Stimulated activated CD8-positive, alpha-beta memory T cell treated with anti-CD3 and anti-CD28 coated beads, Interleukin-7, amount 100 ng/mL, for 48 hours (primary cell): ENCODE measurements around the gene CABP4.
"Not testable (repeated sequence)": the region's sequence is repeated elsewhere in the genome, so short reads cannot be mapped to it uniquely, and the experiment has no call there.

ENCODE experiments used
- DNase-seq, 2 donors: peaks; one replicate each; pipeline ENCODE4 v3.0.0-alpha.2; 2020; ENCODE audit warnings: low read depth in 1 of 2; ENCODE audit errors: extremely low read depth in 1 of 2

The CABP4 gene

GRCh38 chr11:67452141-67452952 is 2.8 kb upstream of the CABP4 start, which contains the start of gene GPR152:
TSS of gene GPR152 (minus strand) at chr11:67452729. CDS start at chr11:67452724, 5 bp downstream.
- DNase-seq = no peak

DNA sequence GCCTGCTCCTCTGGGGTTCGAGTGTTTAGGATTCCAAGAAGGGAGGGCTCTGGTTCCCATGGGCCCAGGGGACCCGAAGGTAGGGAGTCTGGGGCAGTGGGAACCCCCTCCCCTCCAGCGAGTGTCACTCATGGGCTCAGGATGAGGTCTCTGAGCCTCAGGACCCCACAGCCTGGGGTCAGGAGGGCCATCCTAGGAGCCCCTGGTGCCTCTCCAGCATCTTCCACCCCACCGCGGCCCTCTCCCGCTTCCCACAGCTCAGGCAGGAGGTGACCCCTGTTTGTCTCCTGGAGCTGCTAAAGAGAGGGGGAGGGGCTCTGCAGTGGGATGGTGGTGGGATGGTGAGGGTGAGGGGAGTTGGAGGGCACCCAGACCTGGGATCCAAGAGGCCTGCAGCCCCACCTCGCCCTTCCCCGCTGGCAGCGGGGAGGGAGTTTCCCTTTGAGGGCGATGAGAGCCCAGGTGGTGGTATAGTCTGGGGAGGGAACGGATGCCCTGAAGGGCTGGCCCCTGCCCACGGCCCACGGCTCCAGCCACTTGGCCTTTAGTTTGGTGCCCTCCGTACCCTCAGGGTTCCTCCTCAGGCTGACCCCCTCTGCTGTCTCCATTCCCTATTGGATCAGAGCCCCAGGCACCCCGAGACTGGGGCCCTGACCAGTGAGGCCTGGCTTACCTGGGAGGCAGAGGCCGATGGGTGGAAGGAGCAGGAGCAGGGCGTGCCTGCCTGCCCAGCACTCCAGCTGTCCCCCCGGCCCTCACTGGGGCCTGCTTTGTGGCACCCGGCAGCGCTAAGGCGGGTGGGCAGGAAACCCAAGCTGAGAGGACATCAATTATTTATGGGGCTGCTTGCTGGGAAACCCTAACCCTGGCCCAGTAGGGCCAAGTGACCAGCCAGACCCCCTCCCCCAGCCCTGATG is 1.1 kb upstream of the CABP4 start:
- no peak for DNase-seq

DNA sequence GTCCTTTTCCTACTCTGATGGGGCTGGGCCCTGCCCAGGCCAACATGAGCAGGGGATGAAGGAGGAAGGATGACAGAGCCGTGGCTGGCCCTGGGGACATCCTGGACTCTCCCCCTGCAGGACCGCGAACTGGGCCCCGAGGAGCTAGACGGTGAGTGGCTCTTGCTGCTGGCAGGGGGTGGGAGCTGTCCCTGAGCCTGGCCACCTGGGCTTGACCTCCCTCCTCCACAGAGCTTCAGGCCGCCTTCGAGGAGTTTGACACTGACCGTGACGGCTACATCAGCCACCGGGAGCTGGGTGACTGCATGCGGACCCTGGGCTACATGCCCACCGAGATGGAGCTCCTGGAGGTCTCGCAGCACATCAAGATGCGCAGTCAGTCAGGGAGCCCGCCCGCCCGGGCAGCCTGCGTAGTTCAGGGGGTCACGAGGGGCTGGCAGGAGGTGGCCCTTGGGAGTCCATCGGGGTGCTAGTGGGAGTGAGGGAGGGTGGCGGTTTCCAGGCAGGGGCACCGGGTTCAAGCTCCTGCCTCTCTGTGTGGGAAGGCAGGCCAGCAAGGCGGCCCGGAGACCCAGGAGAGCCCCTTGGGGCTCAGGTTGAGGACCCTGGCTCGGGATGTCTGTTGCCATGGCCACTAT is 1.0 kb downstream of the CABP4 start:
- no peak for DNase-seq

DNA sequence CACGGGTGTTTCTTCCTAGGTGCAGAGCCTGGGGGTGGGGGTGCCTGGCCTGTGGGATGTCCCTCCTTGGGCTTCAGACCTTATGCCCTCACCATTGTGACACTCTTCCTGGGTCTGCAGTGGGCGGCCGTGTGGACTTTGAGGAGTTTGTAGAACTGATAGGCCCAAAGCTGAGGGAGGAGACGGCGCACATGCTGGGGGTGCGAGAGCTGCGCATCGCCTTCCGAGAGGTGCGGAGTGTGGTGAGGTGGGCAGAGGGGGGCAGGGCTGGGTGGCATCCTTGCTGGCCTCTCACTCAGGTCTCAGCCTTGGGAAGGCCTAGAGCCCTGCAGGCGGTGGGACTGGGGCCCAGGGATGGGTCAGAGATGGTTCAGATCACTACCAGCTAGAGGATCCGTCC is 2.3 kb downstream of the CABP4 start:
- DNase-seq = no peak

DNA sequence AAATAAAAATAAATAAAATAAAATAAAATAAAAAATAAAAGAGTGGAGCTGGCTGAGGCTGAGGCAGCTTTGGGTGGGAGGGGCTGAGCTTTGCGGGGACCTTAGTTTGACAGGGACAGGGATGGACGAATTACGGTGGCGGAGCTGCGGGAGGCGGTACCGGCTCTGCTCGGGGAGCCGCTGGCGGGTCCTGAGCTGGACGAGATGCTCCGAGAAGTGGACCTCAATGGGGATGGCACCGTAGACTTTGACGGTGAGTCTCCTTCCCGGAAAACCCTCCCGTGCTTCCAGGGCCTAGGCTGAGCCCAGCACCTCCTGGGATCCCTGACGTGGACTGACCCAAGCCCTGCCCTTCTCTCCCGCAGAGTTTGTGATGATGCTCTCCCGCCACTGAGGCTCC is 3.1 kb downstream of the CABP4 start:
- no peak for DNase-seq

DNA sequence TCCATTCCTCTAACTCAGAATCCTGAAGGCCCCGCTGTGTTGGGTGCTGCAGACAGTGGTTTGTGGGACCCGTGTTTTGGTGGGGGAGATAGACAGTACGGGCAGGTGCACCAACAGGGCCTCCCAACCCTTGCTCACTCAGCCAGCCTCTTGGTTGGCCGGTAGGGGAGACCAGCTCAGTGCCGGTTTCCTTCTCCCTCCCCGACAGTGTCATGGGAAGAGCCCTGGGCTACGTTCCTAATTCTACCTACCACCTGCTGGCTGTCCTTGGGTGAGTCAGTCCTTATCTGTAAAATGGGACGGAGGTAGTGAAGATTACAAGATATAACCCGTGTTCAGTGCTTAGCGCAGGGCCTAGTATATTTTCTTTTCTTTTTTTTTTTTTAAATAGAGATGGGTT is 8.0 kb downstream of the CABP4 start:
- no peak for DNase-seq

DNA sequence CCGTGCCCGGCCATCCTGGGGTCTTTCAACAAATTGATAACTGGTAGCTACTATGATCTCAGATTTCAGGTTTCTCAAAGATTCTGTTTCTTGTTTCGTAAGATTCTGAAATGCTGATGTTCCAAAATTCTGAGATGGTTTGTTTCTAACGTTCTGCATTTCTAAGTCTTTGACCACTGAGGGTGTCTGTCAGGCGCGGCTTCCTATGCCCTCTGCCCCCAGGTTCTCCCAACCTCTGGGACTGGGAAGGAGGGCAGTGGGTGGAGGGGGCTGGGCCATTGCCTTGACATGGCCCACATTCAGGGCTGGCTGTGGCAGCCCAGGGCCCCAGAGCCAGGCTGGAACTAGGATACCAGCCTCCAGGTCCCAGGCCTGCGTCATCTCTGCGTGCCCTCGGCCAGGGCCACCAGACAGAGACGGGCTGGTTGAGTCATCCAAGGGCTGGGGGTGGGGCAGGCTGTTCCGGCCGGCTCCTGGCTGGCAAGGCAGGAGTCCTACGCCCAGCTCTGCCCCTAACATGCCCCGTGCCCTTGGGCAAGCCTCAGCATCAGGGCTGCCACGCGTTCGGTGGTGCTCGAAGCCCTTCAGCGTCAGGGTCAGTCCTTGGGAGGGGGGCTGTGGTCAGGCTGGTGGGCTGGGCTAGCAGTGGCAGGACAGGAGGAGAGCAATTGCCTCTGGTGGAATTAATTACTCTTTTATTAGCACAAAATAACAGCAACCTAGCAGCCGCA is 8.7 kb downstream of the CABP4 start:
- no peak for DNase-seq

DNA sequence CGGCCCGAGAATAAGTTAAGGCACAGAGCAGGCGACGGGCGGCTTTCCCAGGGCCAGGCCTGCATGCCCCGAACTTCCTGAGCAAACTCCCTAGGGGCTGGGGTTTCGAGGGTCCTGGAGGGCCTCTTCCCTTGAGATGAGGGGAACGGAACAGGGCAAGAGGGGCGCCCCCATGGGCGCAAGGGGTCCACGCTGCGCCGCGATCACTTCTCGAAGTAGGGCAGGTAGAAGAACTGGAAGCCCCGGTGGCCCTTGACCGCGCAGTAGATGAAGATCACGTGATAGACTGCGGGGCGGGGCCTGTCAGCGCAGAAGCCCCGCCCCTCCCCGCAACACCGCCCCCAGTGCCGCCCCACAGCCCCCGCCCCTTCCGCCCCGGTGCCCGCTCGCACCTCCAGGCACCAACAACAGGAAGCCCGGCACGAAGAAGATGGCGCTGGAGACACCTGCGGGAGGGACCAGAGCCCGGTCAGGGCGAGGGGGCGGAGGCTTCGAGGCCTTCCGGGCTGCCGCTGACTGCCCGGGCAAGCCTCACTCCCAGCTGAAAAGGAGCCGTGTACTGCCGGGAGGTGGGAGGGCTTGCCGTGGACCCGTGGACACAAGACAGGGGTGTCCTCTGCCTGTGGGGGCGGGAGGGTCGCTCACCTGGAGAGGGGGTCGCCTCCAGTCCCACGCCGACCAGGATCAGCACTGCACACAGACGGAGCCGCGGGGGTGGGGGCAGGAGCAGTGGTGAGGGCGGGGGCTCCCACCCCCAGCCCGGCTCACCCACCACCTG is 9.4 kb downstream of the CABP4 start:
- peak; percentile 84 to 91 for DNase-seq

GRCh38 chr11:67465189-67465510 is 10.0 kb downstream of the CABP4 start:
- no peak for DNase-seq

DNA sequence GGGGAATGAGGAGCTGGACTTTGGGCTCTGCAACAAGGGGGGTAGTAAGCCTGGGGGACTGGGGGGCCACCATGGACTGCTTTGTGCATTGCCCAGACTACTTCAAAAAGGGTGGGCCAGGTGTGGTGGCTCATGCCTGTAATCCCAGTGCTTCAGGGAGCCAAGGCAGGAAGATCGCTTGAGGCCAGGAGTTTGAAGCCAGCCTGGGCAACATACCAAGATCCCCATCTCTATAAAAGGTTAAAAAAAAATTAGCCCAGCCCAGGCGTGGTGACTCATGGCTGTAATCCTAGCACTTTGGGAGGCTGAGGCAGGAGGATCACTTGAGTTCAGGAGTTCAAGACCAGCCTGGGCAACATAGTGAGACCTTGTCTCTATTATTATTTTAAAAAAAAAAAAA is 10.4 kb downstream of the CABP4 start:
- not testable (repeated sequence) for DNase-seq

- no peak for DNase-seq
Observed at GRCh38 chr11:67466367-67466766, 11.2 kb downstream of the CABP4 start.

DNA sequence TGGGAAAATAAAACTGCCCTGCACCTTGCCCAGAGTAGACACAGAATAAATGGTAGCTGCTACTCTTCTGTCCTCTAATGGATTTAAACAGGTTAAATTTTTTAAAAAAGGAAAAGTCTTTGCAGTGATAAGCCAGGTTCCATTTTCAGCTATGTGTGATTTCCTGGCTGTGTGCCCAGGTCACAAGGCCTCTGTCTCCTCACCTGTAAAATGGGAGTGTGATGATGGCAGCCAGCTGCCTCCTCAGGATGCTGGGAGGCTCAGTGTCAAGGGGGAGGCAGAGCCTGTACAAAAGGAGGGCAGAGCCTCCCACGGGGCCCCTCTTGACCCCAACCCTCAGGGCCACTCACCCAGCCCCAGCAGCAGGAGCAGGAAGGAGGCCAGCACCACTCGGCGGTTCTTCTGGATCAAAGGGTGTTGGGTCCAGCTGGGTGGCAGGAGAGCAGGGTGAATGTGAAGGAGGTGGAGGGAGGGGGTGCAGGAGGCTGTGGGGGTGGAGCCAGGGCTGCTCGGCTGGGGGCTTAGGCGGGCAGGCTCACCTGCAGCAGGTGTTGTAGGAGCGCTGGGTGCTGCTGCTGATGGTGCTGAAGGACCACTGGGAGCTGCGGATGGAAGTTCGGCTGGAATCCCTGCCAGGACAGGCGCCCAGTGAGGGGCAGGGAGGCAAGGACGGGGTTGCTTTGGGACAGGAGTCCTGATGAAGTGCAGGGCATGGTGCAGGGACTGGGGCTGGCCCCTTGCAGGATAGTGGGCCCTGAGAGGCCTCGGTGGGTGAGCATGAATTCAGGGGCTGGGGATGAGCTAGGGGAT is 12.0 kb downstream of the CABP4 start:
- no peak for DNase-seq

GRCh38 chr11:67468056-67468455 is 12.9 kb downstream of the CABP4 start:
- no peak for DNase-seq

DNA sequence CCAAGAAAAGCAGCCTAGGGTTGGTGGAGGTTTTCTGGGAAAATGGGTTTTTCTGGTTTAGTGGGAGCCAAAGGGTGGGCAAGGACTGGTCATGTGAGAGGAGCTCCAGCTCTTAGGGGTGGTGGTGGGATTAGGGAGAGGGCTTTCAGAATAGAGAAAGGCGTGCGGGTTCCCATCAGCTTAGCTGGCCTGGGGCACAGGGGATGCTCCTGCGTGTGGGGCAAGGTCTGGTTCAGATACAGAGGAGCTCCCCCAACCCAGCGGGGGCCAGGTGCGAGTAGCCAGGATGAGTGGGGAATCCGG is 13.3 kb downstream of the CABP4 start:
- DNase-seq = no peak

DNA sequence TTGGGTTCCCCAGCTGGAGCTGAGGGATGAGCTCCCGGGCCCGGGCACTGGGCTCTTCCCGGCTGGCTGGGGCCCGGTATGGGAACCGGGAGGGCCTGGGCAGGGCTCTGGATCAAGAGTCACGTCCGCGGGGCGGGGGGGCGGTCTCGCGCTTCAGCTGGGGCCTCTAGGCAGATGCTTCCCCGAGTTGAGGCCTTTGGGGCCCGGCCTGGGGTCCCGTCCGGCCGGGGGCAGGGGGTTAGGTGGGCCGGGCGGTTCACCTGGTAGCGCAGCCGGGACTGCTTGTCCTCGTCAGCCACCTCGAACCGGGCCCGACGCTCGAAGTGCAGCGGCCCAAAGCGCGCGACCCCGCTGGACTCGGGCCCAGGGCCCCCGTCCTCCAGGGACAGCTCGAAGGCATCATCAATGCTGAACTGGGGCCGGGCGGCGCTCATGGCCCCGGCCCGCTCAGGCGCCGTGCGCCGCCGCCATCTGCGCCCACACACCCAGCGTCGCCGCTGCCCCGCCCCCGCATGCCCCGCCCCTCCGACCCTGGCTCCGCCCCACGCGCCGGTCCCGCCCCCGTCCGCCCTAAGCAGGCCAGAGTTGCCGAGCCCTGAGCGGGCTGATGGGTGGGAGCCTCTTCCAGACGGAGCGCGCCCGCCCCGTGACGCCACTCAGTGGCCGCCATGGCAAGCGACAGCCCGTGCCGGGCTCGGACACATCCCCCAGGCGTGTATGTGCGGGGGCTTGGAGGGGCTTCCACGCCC is 13.8 kb downstream of the CABP4 start, which contains the start of gene TMEM134:
Gene TMEM134 (minus strand): TSS at position 493 of the 749 bp plus-strand sequence. CDS start 59 bp downstream, at position 434.
- DNase-seq = peak; percentile 84 to 85

- no peak for DNase-seq
Observed at GRCh38 chr11:67469508-67469811, 14.3 kb downstream of the CABP4 start.

DNA sequence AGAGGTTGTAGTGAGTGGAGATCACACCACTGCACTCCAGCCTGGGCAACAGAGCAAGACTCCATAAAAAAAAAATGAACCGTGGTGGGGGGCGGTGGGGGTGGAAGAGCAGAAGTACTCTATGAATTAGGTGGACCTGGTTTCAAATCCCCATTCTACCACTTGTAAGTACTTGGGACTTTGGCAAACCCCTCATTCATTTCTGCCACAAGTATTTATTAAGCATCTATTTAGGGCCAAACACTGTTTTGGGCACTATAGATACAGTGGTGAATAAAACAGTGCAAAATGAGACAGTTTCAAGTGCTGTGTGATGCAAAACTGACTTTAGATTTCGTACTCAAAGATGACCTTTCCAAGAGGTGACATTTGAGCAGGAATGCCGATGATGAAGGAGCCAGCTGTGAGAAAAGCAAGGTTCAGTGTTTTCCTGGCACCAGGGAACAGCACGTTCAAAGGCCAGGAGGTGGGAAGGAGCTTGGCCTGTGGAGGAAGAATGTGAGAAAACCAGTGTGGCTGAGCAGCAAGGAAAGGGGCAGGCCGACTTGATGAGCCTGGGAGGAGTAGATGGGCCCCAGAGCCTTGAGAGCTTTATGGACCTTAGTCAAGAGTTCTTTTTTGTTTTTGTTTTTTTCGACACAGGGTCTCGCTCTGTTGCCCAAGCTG is 15.3 kb downstream of the CABP4 start:
- no peak for DNase-seq

- DNase-seq = no peak
Observed at GRCh38 chr11:67472882-67473281, 17.7 kb downstream of the CABP4 start.
